Ishikawa (cell line): ENCODE data around the gene LIG4.

Experiments used
- CEBPB ChIP-seq: IDR thresholded peaks from 2 replicates; pipeline ENCODE4 v1.6.1; 2012
- CREB1 ChIP-seq: IDR thresholded peaks from 2 replicates; pipeline ENCODE4 v1.6.1; 2012; ENCODE audit warnings: low read depth
- EGR1 ChIP-seq: IDR thresholded peaks from 2 replicates; pipeline ENCODE4 v1.6.1; 2012
- EP300 ChIP-seq: IDR thresholded peaks from 2 replicates; pipeline ENCODE4 v1.6.1; 2012; ENCODE audit warnings: borderline replicate concordance
- FOXM1 ChIP-seq: IDR thresholded peaks from 2 replicates; pipeline ENCODE4 v1.6.1; 2012; ENCODE audit warnings: low read depth, borderline replicate concordance
- MAX ChIP-seq: IDR thresholded peaks from 2 replicates; pipeline ENCODE4 v1.6.1; 2012
- NFIC ChIP-seq: IDR thresholded peaks from 2 replicates; pipeline ENCODE4 v1.6.1; 2012
- RAD21 ChIP-seq: IDR thresholded peaks from 2 replicates; pipeline ENCODE4 v1.6.1; 2012; ENCODE audit warnings: low read depth
- REST ChIP-seq: IDR thresholded peaks from 2 replicates; pipeline ENCODE4 v1.6.1; 2012; ENCODE audit warnings: low read depth, mild to moderate bottlenecking
- TAF1 ChIP-seq: IDR thresholded peaks from 2 replicates; pipeline ENCODE4 v1.6.1; 2012; ENCODE audit warnings: low read depth, mild to moderate bottlenecking
- TCF12 ChIP-seq: IDR thresholded peaks from 2 replicates; pipeline ENCODE4 v1.6.1; 2012; ENCODE audit warnings: low read depth
- TEAD4 ChIP-seq: IDR thresholded peaks from 2 replicates; pipeline ENCODE4 v1.6.1; 2012
- USF1 ChIP-seq: IDR thresholded peaks from 2 replicates; pipeline ENCODE4 v1.6.1; 2012
- YY1 ChIP-seq: IDR thresholded peaks from 2 replicates; pipeline ENCODE4 v1.6.1; 2012; ENCODE audit warnings: low read depth
- ZBTB7A ChIP-seq: IDR thresholded peaks from 2 replicates; pipeline ENCODE4 v1.6.1; 2012; ENCODE audit warnings: low read depth

The LIG4 gene

GRCh38 chr13:108212886-108213285, 2.5 kb downstream of the LIG4 start:
- TF ChIP-seq RAD21, result no peak
- TF ChIP-seq TAF1, result no peak
- no peak for TF ChIP-seq ZBTB7A
- no peak for TF ChIP-seq TCF12

GRCh38 chr13:108210551-108210950, 4.8 kb downstream of the LIG4 start:
- TF ChIP-seq NFIC (no peak), TCF12 (no peak), FOXM1 (no peak), CEBPB (no peak), REST (no peak), RAD21 (no peak), YY1 (no peak), USF1 (no peak), TEAD4 (no peak), TAF1 (no peak), ZBTB7A (no peak), EGR1 (no peak), EP300 (no peak), MAX (no peak), CREB1 (no peak)

- no peak for TF ChIP-seq CREB1
- no peak for TF ChIP-seq CEBPB
- no peak for TF ChIP-seq USF1
- TF ChIP-seq TAF1, result no peak
- no peak for TF ChIP-seq YY1
- no peak for TF ChIP-seq RAD21
- no peak for TF ChIP-seq EGR1
- TF ChIP-seq REST, result no peak
- TF ChIP-seq TEAD4, result no peak
- no peak for TF ChIP-seq TCF12
- TF ChIP-seq NFIC, result no peak
Measured at GRCh38 chr13:108200781-108201398, 14.4 kb downstream of the LIG4 start.

GRCh38 chr13:108195861-108196260, 19.5 kb downstream of the LIG4 start:
- TF ChIP-seq TCF12, result no peak
- TF ChIP-seq CEBPB, result no peak
- TF ChIP-seq TEAD4, result no peak
- TF ChIP-seq YY1, result no peak
- TF ChIP-seq REST, result no peak
- TF ChIP-seq TAF1, result no peak
- no peak for TF ChIP-seq EP300
- TF ChIP-seq MAX, result no peak

GRCh38 chr13:108195146-108195545, 20.2 kb downstream of the LIG4 start:
- TF ChIP-seq ZBTB7A, result no peak
- TF ChIP-seq CEBPB, result no peak
- no peak for TF ChIP-seq RAD21
- TF ChIP-seq TEAD4, result no peak
- TF ChIP-seq YY1, result no peak
- TF ChIP-seq TAF1, result no peak
- TF ChIP-seq EP300, result no peak
- TF ChIP-seq EGR1, result no peak
- no peak for TF ChIP-seq TCF12
- no peak for TF ChIP-seq CREB1
- TF ChIP-seq REST, result no peak
- no peak for TF ChIP-seq MAX
- TF ChIP-seq NFIC, result no peak
- no peak for TF ChIP-seq USF1
- no peak for TF ChIP-seq FOXM1
